Colonic mucosa (tissue), 4 donors: ENCODE measurements around the gene MEIS1. TPM values are rescaled to one million over a fixed set of nuclear protein-coding genes. Genes with fewer than 3 reads are reported as not detected.

Experiments
- DNase-seq: peaks from one replicate; pipeline ENCODE4 v3.0.0-alpha.2; 2020
- H3K27ac ChIP-seq: fragments of 200-600 bp; one replicate; pipeline ENCODE4 v1.8.0; 2021
- H3K27me3 ChIP-seq: fragments of 200-600 bp; one replicate; pipeline ENCODE4 v1.8.0; 2021
- H3K36me3 ChIP-seq: fragments of 200-600 bp; one replicate; pipeline ENCODE4 v1.8.0; 2021
- H3K4me1 ChIP-seq: fragments of 200-600 bp; one replicate; pipeline ENCODE4 v1.8.0; 2021; ENCODE audit warnings: mild to moderate bottlenecking
- H3K4me3 ChIP-seq: fragments of 200-600 bp; one replicate; pipeline ENCODE4 v1.8.0; 2021
- H3K9ac ChIP-seq, 2 donors: one replicate each; pipeline ENCODE4 v1.7.0; 2013; ENCODE audit warnings: control low read depth in 2 of 2, low read depth in 2 of 2, low read length in 2 of 2
- H3K9me3 ChIP-seq: fragments of 200-600 bp; one replicate; pipeline ENCODE4 v1.8.0; 2021
- CTCF ChIP-seq: fragments of 200-600 bp; IDR thresholded peaks from one replicate; pipeline ENCODE4 v1.8.0; 2022; ENCODE audit warnings: antibody characterized with exemption, mild to moderate bottlenecking
- intact Hi-C: fragments of 100-400 bp; cut with DNase I; formaldehyde crosslinking; loops from one replicate; pipeline ENCODE4 v1.14.1; 2022
- total RNA-seq, 2 donors: library from RNA; stranded (reverse); fragmentation: NEBNext Ultra II Directional in 1 of 2; extraction: Animal tissue kit (Norgen Biotek cat#: 25700) in 1 of 2; gene quantifications; one replicate each; pipeline ENCODE4 v1.2.1, GENCODE V29; 2021
- donor health status: healthy.
- donor health status: DM: no; HTN: no; CAD: no.
- donor health status: DM: no; HTN: no; CAD: no.

The MEIS1 gene
- total RNA-seq, 2 donors from 2014 or later = 8.9 to 23.1 TPM

DNA sequence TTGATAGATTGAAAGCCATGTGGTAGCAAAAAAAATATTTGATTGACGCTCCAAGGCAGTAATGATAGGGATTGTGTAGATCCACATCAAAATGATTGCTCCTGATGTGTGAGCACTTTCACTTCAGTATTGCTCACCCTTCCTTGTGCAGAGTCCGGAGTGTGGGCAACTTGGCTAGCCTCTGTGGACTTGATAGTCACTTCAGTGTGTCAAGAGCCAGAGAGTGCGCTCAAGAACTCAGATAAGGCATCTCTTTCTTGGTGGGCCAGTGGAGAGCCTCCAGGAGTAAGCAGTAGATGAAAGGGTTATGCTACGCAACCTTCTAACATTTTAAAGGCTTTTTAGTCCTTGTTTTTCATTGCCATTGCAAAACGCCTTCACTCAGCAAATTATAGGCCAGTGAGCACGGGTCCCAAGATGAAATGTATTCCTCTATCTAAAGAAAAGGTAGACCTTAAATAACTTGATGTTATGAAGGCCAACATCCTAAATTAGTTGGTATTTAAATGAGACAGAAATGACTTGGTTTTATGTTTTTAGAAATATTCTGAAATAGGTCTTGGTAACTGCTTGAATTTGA lies 84.4 kb downstream of the MEIS1 start:
- intact Hi-C loops = no loop called here
- no peaks in the 10 kb centered on the region for H3K9me3 ChIP-seq
- TF ChIP-seq CTCF = no peak
- DNase-seq = no peak
- no peak overlapping the region for H3K9ac ChIP-seq
- no peaks in the 10 kb centered on the region for H3K27me3 ChIP-seq
- no peaks in the 10 kb centered on the region for H3K4me1 ChIP-seq
- H3K36me3 ChIP-seq = no peaks in the 10 kb centered on the region
- H3K4me3 ChIP-seq = no peak overlapping the region
- H3K27ac ChIP-seq = no peak overlapping the region

DNA sequence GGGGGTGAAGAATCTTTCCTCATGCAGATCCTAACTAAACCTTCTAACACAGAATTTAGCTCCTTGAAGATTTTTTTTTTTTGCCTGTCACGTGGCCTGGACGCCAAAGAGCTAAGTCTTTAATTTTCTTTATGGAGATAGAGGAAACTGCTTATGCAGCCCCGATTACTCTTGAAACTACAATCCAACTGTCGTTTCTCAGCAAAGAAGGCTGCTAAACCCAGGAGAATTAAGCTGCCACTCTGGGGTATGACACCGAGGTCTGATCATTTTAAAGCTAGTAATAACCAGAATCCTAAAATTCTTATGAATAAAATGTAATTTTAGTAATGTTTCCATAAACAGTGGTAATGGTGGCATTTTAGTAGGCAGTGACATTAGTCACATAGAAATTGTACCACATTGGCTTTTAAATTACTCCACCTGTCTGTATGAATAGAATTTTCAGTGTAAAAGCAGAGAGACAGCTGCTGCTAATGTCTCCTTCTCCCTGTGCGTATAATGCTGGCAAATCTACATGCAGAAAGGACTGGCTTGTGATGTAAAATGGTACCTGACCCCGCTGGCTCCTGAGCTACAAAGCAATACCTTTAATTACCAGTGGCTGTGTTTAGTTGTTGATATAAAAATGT lies 86.5 kb downstream of the MEIS1 start:
- Histone ChIP-seq H3K9ac (no peak overlapping the region), H3K27ac (no peak overlapping the region), H3K9me3 (no peaks in the 10 kb centered on the region), H3K36me3 (no peaks in the 10 kb centered on the region), H3K4me3 (no peak overlapping the region), H3K4me1 (no peaks in the 10 kb centered on the region), H3K27me3 (no peaks in the 10 kb centered on the region)
- no peak for TF ChIP-seq CTCF
- intact Hi-C loops = no loop called here
- DNase-seq = no peak

GRCh38 chr2:66522611-66523376 lies 87.9 kb downstream of the MEIS1 start:
- H3K4me3 ChIP-seq = no peak overlapping the region
- H3K27ac ChIP-seq = no peak overlapping the region
- H3K9me3 ChIP-seq = no peaks in the 10 kb centered on the region
- no peak overlapping the region for H3K9ac ChIP-seq
- no peak for DNase-seq
- TF ChIP-seq CTCF = no peak
- intact Hi-C loops = no loop called here
- no peaks in the 10 kb centered on the region for H3K36me3 ChIP-seq
- H3K4me1 ChIP-seq = no peaks in the 10 kb centered on the region
- H3K27me3 ChIP-seq = no peaks in the 10 kb centered on the region

DNA sequence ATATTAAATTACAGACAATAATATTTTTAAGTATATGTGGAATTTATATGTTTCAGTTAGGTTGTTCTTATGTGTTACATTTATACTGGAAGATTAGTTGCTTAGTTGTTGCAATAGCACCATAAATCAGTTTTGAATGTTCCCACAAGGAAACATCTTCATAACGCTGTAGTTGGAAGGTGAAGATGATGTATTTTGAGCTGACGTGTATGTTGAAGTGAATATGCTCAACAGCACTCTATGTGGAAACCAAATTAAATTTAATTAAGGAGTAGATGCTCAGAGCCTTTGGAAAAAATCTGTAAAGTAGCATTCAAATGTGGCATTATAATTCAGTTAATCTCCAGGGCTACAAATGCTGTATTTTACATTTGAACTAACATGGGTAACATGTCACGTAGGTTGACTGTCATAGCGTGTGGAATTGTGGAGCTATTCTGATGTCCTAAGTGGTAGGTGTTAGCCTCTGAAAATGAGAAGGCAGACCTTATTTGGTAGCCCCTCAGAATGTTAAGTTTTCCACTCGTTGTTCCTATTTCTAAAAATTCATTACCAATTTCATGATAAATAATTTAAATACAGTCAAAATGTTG lies 88.5 kb downstream of the MEIS1 start:
- no peak overlapping the region for H3K4me3 ChIP-seq
- DNase-seq = no peak
- no peaks in the 10 kb centered on the region for H3K9me3 ChIP-seq
- TF ChIP-seq CTCF = no peak
- H3K4me1 ChIP-seq = no peaks in the 10 kb centered on the region
- H3K27ac ChIP-seq = no peak overlapping the region
- H3K9ac ChIP-seq = no peak overlapping the region
- intact Hi-C loops = no loop called here
- no peaks in the 10 kb centered on the region for H3K27me3 ChIP-seq
- H3K36me3 ChIP-seq = no peaks in the 10 kb centered on the region

GRCh38 chr2:66523990-66524389 lies 89.1 kb downstream of the MEIS1 start:
- no peak overlapping the region for H3K9ac ChIP-seq
- no peaks in the 10 kb centered on the region for H3K36me3 ChIP-seq
- no peaks in the 10 kb centered on the region for H3K27me3 ChIP-seq
- no peak overlapping the region for H3K27ac ChIP-seq
- no peaks in the 10 kb centered on the region for H3K4me1 ChIP-seq
- H3K9me3 ChIP-seq = no peaks in the 10 kb centered on the region
- DNase-seq = no peak
- no peak overlapping the region for H3K4me3 ChIP-seq
- intact Hi-C loops = no loop called here
- no peak for TF ChIP-seq CTCF
